Measurements from ENCODE around the gene NEDD4L. TPM values are rescaled to one million over a fixed set of nuclear protein-coding genes. Genes with fewer than 3 reads are reported as not detected.

NEDD4L gene
- total RNA-seq, 1 experiment from 2014 or later: 42.9 TPM

GRCh38 chr18:58178511-58178910, 134.5 kb downstream of the NEDD4L start:
- no peak overlapping the region for H3K27ac ChIP-seq (ENCODE audit: low read length)

DNA sequence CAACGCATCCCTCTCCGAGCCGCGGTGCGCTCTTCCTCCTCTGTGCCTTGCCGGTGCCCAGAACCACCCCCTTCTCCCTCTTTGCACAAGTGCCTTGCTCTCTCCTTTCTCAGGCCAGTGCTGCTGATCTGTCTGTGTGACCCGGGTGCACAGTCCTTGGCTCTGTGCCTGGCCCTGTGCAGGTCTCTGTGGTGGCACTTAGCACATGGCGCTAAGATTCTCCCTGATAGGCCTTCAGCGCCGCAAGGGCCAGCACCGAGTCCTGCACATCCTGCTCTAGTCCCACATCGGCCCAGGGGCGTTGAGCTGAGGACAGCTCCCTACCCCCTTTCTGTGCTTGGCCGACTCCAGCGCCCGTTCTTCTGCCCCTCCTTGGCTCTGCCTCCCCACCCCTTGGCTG, 136.1 kb downstream of the NEDD4L start:
- ChIA-PET CTCF (interaction anchor here (0.6 to 1.6 kb wide), 3 partner anchors 32 to 136 kb away, joined by 3 to 9 read pairs (median 6); partner anchors contain the start of gene NEDD4L), POLR2A (no interaction called here)
- in situ Hi-C loops (cut with HindIII; ENCODE audit: low pct_unique_long_range_greater_than_20kb, low sequenced_read_pairs): no loop called here
- no peak overlapping the region for H3K4me3 ChIP-seq (ENCODE audit: low read depth in 2 of 2, low read length in 2 of 2)
- no peaks in the 10 kb centered on the region for H3K9me3 ChIP-seq (ENCODE audit: control insufficient read depth, insufficient read depth, low read depth, low read length)
- no peak overlapping the region for H3K27ac ChIP-seq (ENCODE audit: low read length)
- H3K36me3 ChIP-seq (ENCODE audit: control insufficient read depth, insufficient read depth, low read length): no peaks in the 10 kb centered on the region
- no peaks in the 10 kb centered on the region for H3K27me3 ChIP-seq (ENCODE audit: control insufficient read depth, insufficient read depth, low read length)
- no TSS peak for BruUV-seq (replicated peaks)
- no peak for ATAC-seq
- TF ChIP-seq REST (IDR thresholded peaks at IDR 0.05; ENCODE audit: insufficient read depth in 1 of 2, low read depth in 2 of 2, low read length in 1 of 2): no peak
- TF ChIP-seq POLR2AphosphoS5 (IDR thresholded peaks at IDR 0.05; ENCODE audit: low read depth, low read length): no peak
- TF ChIP-seq, protein P1, sequence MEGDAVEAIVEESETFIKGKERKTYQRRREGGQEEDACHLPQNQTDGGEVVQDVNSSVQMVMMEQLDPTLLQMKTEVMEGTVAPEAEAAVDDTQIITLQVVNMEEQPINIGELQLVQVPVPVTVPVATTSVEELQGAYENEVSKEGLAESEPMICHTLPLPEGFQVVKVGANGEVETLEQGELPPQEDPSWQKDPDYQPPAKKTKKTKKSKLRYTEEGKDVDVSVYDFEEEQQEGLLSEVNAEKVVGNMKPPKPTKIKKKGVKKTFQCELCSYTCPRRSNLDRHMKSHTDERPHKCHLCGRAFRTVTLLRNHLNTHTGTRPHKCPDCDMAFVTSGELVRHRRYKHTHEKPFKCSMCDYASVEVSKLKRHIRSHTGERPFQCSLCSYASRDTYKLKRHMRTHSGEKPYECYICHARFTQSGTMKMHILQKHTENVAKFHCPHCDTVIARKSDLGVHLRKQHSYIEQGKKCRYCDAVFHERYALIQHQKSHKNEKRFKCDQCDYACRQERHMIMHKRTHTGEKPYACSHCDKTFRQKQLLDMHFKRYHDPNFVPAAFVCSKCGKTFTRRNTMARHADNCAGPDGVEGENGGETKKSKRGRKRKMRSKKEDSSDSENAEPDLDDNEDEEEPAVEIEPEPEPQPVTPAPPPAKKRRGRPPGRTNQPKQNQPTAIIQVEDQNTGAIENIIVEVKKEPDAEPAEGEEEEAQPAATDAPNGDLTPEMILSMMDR (IDR thresholded peaks at IDR 0.05): no peak
- no peak for TF ChIP-seq TCF7L2 (IDR thresholded peaks at IDR 0.05; ENCODE audit: low read depth, low read length)
- TF ChIP-seq SIN3A (IDR thresholded peaks at IDR 0.05; ENCODE audit: borderline replicate concordance, insufficient read depth, low read depth, low read length): no peak
- intact Hi-C loops (cut with micrococcal nuclease; ENCODE audit: unreplicated experiment): loop anchor here (10.0 kb wide), 1 partner anchor 145 kb away; no protein-coding TSS in a partner anchor
- DNase-seq (ENCODE audit: low read depth, low spot score): no peak
- H3K4me1 ChIP-seq (ENCODE audit: control insufficient read depth, insufficient read depth, low read length): peaks cover 35% of the 10 kb centered on the region

More at GRCh38 chr18:58178511-58178910, 134.5 kb downstream of the NEDD4L start:
- BruUV-seq (replicated peaks): no TSS peak
- POLR2A ChIA-PET: no interaction called here
- Histone ChIP-seq H3K9me3 (ENCODE audit: control insufficient read depth, insufficient read depth, low read depth, low read length) (no peaks in the 10 kb centered on the region), H3K27me3 (ENCODE audit: control insufficient read depth, insufficient read depth, low read length) (no peaks in the 10 kb centered on the region), H3K4me3 (ENCODE audit: low read depth in 2 of 2, low read length in 2 of 2) (no peak overlapping the region), H3K4me1 (ENCODE audit: control insufficient read depth, insufficient read depth, low read length) (peaks cover 33% of the 10 kb centered on the region), H3K36me3 (ENCODE audit: control insufficient read depth, insufficient read depth, low read length) (no peaks in the 10 kb centered on the region)
- no peak for TF ChIP-seq REST (IDR thresholded peaks at IDR 0.05; ENCODE audit: insufficient read depth in 1 of 2, low read depth in 2 of 2, low read length in 1 of 2)
- TF ChIP-seq, protein P1 (IDR thresholded peaks at IDR 0.05): no peak
- no peak for TF ChIP-seq TCF7L2 (IDR thresholded peaks at IDR 0.05; ENCODE audit: low read depth, low read length)
- TF ChIP-seq POLR2AphosphoS5 (IDR thresholded peaks at IDR 0.05; ENCODE audit: low read depth, low read length): no peak
- no peak for TF ChIP-seq SIN3A (IDR thresholded peaks at IDR 0.05; ENCODE audit: borderline replicate concordance, insufficient read depth, low read depth, low read length)
- in situ Hi-C loops (cut with HindIII; ENCODE audit: low pct_unique_long_range_greater_than_20kb, low sequenced_read_pairs) (no loop called here), intact Hi-C loops (cut with micrococcal nuclease; ENCODE audit: unreplicated experiment) (loop anchor here (5.0 kb wide), 1 partner anchor 136 kb away; the partner anchor contains the start of gene NEDD4L)
- CTCF ChIA-PET: interaction anchor here (1.0 kb wide), 1 partner anchor 43 kb away, joined by 3 read pairs; no protein-coding TSS in a partner anchor
- DNase-seq (ENCODE audit: low read depth, low spot score) (no peak), ATAC-seq (no peak)
